Activated CD4-positive, alpha-beta T cell treated with anti-CD3 and anti-CD28 coated beads, Interleukin-2, amount 10 ng/mL, durations not matched to agents 7 days and 5 days (primary cell): ENCODE measurements around the gene DPP10. TPM values are rescaled to one million over a fixed set of nuclear protein-coding genes. Genes with fewer than 3 reads are reported as not detected.
"Not testable (repeated sequence)": the region's sequence is repeated elsewhere in the genome, so short reads cannot be mapped to it uniquely, and the experiment has no call there.

Experiments
- CTCF ChIA-PET: fragments of 350-600 bp; sonication (Branson Sonifier 250); formaldehyde crosslinking; loops from one replicate; lab custom pipeline; 2021; ENCODE audit warnings: antibody characterized with exemption; lab: Charles Lee
- POLR2A ChIA-PET: fragments of 350-600 bp; sonication (Branson Sonifier 250); formaldehyde crosslinking; loops from one replicate; lab custom pipeline; 2021; ENCODE audit warnings: antibody characterized with exemption; lab: Charles Lee
- DNase-seq: peaks from one replicate; pipeline ENCODE4 v3.0.0-alpha.2; 2020
- H3K27ac Mint-ChIP-seq: one replicate; pipeline ENCODE4 v1.8.0; 2021; ENCODE audit warnings: mild to moderate bottlenecking, moderate library complexity, mixed read lengths
- H3K27me3 Mint-ChIP-seq: one replicate; pipeline ENCODE4 v1.8.0; 2021; ENCODE audit warnings: mixed read lengths
- H3K36me3 Mint-ChIP-seq: one replicate; pipeline ENCODE4 v1.8.0; 2021; ENCODE audit warnings: low read depth, mixed read lengths
- H3K4me1 Mint-ChIP-seq: one replicate; pipeline ENCODE4 v1.8.0; 2021; ENCODE audit warnings: mixed read lengths
- H3K4me3 Mint-ChIP-seq: one replicate; pipeline ENCODE4 v1.8.0; 2021; ENCODE audit warnings: mild to moderate bottlenecking, moderate library complexity, mixed read lengths
- H3K9me3 Mint-ChIP-seq: one replicate; pipeline ENCODE4 v1.8.0; 2021; ENCODE audit warnings: mixed read lengths
- total RNA-seq, 2 experiments: library from RNA; stranded (reverse); gene quantifications; one replicate each; pipeline ENCODE4 v1.2.3, GENCODE V29; 2021

The DPP10 gene
- total RNA-seq, 2 experiments from 2014 or later, result not detected

DNA sequence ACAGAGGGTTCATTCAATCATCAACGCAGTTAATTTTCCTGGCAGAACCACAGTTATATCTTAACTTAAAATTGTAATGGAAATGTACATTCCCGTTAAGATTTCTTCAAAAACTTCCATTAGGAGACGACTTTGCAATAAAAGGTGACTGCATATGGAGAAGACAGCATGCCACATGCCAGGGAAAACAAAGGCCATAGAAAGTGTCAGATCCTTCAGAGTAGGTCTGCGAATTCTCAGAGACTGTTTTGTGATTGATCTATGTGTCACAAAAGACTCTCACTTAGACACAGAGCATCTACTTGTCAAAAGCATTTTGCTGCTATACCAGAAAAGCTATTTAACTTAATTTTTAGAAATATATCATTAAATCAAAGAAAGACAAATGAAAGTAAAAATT, 274.6 kb downstream of the DPP10 start:
- Mint-ChIP-seq H3K36me3 (no peaks in the 10 kb centered on the region), H3K4me3 (no peak overlapping the region), H3K27ac (no peak overlapping the region), H3K9me3 (no peaks in the 10 kb centered on the region), H3K27me3 (no peaks in the 10 kb centered on the region), H3K4me1 (no peaks in the 10 kb centered on the region)
- DNase-seq, result no peak
- POLR2A ChIA-PET, result no interaction called here
- CTCF ChIA-PET, result no interaction called here

DNA sequence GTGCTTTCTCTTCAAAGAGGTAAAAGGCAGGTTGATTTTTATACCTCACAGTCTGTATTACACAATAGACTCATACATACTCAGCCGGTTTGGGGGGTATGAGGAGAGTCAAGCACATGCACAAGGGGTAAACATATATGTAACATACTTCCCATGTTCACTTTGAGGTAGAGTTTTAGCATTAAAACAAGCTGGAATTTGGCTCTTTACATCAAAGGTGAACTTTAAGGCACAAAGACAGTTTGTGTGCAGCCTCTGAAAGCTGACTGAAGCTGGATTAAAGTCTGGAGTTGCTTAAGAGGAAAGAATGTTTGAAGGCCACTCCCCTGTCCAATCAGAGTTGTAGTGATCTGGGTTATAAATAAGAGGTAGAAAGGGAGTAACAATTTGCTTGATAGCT, 282.0 kb downstream of the DPP10 start:
- Mint-ChIP-seq H3K27me3 (no peaks in the 10 kb centered on the region), H3K9me3 (no peaks in the 10 kb centered on the region), H3K4me3 (no peak overlapping the region), H3K36me3 (no peaks in the 10 kb centered on the region), H3K27ac (no peak overlapping the region), H3K4me1 (no peaks in the 10 kb centered on the region)
- no peak for DNase-seq
- POLR2A ChIA-PET, result no interaction called here
- CTCF ChIA-PET, result no interaction called here

DNA sequence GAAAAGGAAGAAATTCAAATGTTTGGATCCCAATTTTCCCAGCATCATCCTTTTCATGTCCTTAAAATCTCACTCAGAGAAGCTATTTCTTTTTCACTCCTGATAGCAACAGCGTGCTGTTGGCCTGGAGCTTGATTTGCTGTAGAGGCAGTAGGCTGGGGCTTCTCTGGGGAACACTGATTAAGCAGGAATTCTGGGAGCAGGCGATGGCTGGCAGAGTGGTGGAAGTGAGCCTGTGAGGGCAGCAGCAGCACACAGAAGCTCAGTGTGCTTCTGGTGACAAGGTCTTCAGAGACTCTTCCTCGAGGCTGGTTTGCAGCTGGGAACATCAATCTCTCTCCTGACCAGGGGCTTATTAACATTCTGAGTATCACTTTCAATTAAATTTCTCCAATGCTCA, 284.6 kb downstream of the DPP10 start:
- no peaks in the 10 kb centered on the region for H3K36me3 Mint-ChIP-seq
- CTCF ChIA-PET, result no interaction called here
- POLR2A ChIA-PET, result interaction anchor here (0.6 kb wide), 1 partner anchor 26 kb away, joined by 3 read pairs; no protein-coding TSS in a partner anchor
- H3K27ac Mint-ChIP-seq, result no peak overlapping the region
- H3K4me1 Mint-ChIP-seq, result no peaks in the 10 kb centered on the region
- no peak overlapping the region for H3K4me3 Mint-ChIP-seq
- no peaks in the 10 kb centered on the region for H3K27me3 Mint-ChIP-seq
- no peak for DNase-seq
- H3K9me3 Mint-ChIP-seq, result no peaks in the 10 kb centered on the region

DNA sequence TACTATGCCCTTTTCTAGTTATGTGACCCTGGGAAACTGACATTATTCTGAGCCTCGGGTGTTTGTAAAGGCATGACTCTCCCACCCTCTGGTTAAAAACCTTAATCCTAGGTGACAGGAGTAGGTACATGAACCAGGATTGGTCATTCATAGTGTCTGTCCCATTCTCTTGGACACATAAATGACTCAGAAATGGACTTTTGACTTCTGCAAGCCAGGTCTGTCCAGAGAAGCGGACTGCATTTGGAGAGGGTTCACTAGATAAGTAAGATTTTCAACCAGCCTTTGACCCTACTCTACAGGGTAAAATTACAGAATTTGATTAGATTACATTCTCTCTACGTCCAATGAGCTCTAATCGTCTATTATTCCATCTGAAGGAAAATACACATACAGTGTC, 285.9 kb downstream of the DPP10 start:
- POLR2A ChIA-PET, result no interaction called here
- no peak overlapping the region for H3K27ac Mint-ChIP-seq

DNA sequence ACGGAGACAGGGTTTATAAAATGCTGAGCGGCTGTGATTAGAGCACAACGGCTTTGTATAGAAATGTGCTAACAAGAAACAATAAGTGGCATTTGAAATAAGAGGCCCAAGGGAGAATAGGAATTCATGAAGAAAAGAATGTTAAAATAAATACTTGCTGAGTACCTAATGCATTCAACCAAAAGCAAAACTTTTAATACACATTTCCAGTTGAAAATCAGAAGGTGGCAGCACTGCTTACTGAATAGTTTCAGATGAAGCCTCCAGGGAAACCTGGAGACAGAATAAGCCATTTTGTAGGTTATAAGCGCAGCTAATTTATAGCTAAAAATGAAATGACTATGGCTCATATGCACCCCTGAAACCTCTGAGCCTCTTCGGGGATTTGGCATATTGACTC, 286.6 kb downstream of the DPP10 start:
- Mint-ChIP-seq H3K27me3 (no peaks in the 10 kb centered on the region), H3K4me3 (no peak overlapping the region)
- CTCF ChIA-PET, result no interaction called here

More for the DNA sequence above, 285.9 kb downstream of the DPP10 start:
- H3K27me3 Mint-ChIP-seq, result no peaks in the 10 kb centered on the region
- CTCF ChIA-PET, result no interaction called here
- no peaks in the 10 kb centered on the region for H3K36me3 Mint-ChIP-seq
- no peaks in the 10 kb centered on the region for H3K9me3 Mint-ChIP-seq
- no peak for DNase-seq
- H3K4me1 Mint-ChIP-seq, result no peaks in the 10 kb centered on the region
- no peak overlapping the region for H3K4me3 Mint-ChIP-seq

DNA sequence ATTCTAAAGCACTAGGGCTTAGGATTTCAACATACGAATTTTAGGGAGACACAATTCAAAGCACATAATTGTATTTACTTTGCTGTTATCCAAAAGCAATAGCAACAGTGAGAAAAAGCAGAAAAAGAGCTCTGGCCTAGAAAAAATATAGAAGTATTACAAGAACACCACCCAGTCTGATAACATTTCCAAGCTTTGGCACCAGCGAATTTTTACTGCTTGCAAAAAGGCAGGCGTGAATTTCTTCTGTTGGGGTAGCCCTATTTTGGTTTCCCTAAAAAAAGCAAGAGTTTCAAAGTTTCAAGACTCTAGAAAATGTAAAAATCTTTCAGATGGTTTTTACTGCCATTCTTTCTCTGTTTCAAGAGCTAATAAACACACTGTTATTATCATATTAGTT, 292.7 kb downstream of the DPP10 start:
- CTCF ChIA-PET, result no interaction called here
- Mint-ChIP-seq H3K9me3 (no peaks in the 10 kb centered on the region), H3K27ac (no peak overlapping the region), H3K4me3 (no peak overlapping the region), H3K27me3 (no peaks in the 10 kb centered on the region), H3K36me3 (no peaks in the 10 kb centered on the region), H3K4me1 (no peaks in the 10 kb centered on the region)
- no peak for DNase-seq
- POLR2A ChIA-PET, result no interaction called here

More for the DNA sequence above, 286.6 kb downstream of the DPP10 start:
- Mint-ChIP-seq H3K27ac (no peak overlapping the region), H3K4me1 (no peaks in the 10 kb centered on the region), H3K9me3 (no peaks in the 10 kb centered on the region), H3K36me3 (no peaks in the 10 kb centered on the region)
- POLR2A ChIA-PET, result no interaction called here
- DNase-seq, result no peak

DNA sequence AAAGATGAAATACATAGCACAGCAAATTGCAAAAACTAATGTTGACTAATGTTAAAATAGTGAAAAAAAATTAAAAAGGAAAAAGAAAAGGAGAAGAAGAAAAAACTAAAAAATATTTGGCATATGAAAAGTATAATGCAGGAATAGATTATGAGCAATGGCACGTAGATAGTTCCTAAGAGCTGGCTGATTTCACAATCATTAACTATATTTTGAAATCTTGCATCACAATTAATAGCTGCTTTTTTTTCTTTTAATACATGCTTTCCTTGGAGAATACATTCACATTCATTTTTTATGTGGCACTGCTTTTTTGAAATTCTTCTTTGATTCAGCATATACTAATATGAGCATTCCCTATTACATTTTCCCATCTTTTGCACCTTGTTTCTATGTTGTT, 299.8 kb downstream of the DPP10 start:
- ChIA-PET CTCF (no interaction called here), POLR2A (no interaction called here)
- no peaks in the 10 kb centered on the region for H3K36me3 Mint-ChIP-seq
- no peak overlapping the region for H3K27ac Mint-ChIP-seq
- H3K9me3 Mint-ChIP-seq, result no peaks in the 10 kb centered on the region
- no peaks in the 10 kb centered on the region for H3K27me3 Mint-ChIP-seq
- DNase-seq, result no peak
- H3K4me1 Mint-ChIP-seq, result no peaks in the 10 kb centered on the region
- H3K4me3 Mint-ChIP-seq, result no peak overlapping the region

DNA sequence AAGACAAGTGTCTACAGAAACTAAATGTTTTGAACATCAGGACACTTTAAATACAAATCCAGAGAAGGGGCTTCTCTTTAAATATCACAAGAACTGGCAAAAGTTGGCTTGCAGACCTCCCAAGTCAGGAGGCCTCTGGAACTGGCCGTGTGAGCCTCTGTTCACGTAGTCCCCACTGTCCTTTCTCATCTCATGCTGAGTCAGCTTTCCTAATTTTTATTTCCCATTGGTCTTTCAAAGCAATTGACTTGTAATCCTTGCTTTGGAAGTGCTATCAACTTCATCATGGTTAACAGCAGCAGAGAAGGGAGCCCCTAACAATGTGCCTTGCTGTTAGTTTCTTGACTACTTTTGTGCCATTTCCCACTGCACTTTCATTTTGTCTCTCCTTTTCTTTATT, 303.3 kb downstream of the DPP10 start:
- CTCF ChIA-PET, result no interaction called here

DNA sequence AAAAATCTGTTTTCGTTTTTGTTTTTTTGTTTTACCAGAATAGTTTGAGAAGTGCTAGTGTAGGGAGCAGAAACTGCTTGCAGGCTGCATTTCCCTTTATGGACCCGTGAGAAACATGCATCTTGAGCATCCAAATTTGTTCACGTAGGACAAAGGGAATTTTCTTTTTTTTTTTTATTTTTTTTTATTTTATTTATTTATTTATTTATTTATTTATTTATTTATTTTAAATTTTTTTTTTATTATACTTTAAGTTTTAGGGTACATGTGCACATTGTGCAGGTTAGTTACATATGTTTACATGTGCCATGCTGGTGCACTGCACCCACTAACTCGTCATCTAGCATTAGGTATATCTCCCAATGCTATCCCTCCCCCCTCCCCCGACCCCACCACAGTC, 305.7 kb downstream of the DPP10 start:
- H3K4me1 Mint-ChIP-seq, DNase-seq, H3K27me3 Mint-ChIP-seq: not testable (repeated sequence)

More for the DNA sequence above, 303.3 kb downstream of the DPP10 start:
- Mint-ChIP-seq H3K9me3 (no peaks in the 10 kb centered on the region), H3K4me3 (no peak overlapping the region), H3K27me3 (no peaks in the 10 kb centered on the region), H3K4me1 (no peaks in the 10 kb centered on the region), H3K36me3 (no peaks in the 10 kb centered on the region), H3K27ac (no peak overlapping the region)
- no peak for DNase-seq
- POLR2A ChIA-PET, result no interaction called here

DNA sequence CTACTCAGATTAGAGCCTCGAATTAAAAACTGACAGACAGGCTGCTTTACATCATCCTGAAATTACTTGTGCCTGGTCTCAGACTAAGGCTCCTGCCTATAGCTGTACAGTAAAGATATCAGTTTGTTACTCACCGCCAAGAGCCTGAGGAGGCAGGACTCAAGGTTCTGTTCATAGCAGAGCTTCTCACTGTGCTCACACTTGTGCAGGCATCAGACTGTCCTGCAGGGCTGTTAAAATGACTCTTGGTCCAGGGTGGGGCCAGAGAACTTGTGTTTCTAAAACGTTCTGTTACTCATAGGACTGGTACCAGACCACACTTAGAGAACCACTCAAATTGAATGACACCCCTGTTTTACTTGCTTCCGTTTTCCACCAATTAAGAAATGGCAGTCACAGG, 310.0 kb downstream of the DPP10 start:
- Mint-ChIP-seq H3K27me3 (no peaks in the 10 kb centered on the region), H3K9me3 (no peaks in the 10 kb centered on the region), H3K27ac (no peak overlapping the region), H3K36me3 (no peaks in the 10 kb centered on the region), H3K4me1 (no peaks in the 10 kb centered on the region), H3K4me3 (no peak overlapping the region)
- POLR2A ChIA-PET, result no interaction called here
- DNase-seq, result no peak
- CTCF ChIA-PET, result interaction anchor here (1.1 kb wide), 1 partner anchor 10 kb away, joined by 3 read pairs; no protein-coding TSS in a partner anchor

More for the DNA sequence above, 305.7 kb downstream of the DPP10 start:
- H3K9me3 Mint-ChIP-seq, H3K36me3 Mint-ChIP-seq, CTCF ChIA-PET, H3K4me3 Mint-ChIP-seq, POLR2A ChIA-PET, H3K27ac Mint-ChIP-seq: not testable (repeated sequence)

DNA sequence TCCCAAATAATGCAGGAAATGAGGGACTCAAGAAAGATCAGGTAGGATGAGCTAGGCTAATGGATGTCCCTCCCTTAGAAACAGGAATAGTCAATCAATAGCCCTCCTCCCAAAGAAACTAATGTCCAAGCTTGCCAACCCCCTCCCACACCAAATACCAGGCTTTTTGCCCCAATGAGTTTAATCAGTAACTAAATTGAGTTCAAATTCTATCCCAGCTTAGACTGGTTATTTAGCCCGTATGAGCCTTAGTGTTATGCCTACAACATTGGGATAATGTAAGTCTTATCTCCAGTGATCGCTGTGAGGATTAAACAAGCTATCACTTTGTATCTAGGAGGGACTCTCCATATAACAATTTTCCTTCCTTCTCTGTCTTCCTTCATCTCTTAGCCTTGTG, 310.7 kb downstream of the DPP10 start:
- POLR2A ChIA-PET, result no interaction called here
- H3K36me3 Mint-ChIP-seq, result no peaks in the 10 kb centered on the region
- no peak overlapping the region for H3K27ac Mint-ChIP-seq
- no peaks in the 10 kb centered on the region for H3K27me3 Mint-ChIP-seq
- DNase-seq, result no peak
- CTCF ChIA-PET, result interaction anchor here (1.1 kb wide), 1 partner anchor 9 kb away, joined by 3 read pairs; no protein-coding TSS in a partner anchor
- H3K4me3 Mint-ChIP-seq, result no peak overlapping the region
- no peaks in the 10 kb centered on the region for H3K9me3 Mint-ChIP-seq
- H3K4me1 Mint-ChIP-seq, result no peaks in the 10 kb centered on the region

DNA sequence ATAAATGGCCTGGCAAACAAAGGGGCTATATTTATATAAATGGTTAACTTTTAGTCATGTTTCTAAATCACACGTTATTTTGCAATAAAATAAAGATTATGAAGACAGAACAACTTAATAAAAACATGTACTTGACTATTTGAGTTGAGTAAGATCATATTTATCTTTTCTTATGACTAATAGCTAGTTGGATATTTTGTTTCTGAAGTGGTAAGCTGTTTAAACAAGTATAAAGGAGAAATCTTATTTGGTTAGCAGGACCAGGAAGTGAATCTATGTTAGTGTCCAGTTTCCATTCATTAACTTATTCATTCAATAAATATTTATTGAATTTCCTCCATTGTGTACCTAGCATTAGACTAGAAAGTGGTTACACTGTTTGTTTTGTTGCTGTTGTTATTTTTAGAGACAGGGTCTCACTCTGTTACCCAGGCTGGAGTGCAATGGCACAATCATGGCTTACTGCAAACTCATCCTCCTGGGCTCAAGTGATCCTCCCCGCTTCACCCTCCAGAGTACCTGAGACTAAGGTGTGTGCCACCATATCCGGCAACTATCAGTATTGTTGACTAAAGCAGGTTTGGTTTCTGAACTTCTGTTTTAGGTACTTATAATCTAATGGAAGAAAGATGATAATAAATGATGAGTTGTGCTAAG, 312.6 kb downstream of the DPP10 start:
- DNase-seq, result no peak
- Mint-ChIP-seq H3K36me3 (no peaks in the 10 kb centered on the region), H3K4me3 (no peak overlapping the region), H3K27me3 (no peaks in the 10 kb centered on the region), H3K27ac (no peak overlapping the region), H3K4me1 (no peaks in the 10 kb centered on the region), H3K9me3 (no peaks in the 10 kb centered on the region)
- ChIA-PET CTCF (no interaction called here), POLR2A (no interaction called here)

DNA sequence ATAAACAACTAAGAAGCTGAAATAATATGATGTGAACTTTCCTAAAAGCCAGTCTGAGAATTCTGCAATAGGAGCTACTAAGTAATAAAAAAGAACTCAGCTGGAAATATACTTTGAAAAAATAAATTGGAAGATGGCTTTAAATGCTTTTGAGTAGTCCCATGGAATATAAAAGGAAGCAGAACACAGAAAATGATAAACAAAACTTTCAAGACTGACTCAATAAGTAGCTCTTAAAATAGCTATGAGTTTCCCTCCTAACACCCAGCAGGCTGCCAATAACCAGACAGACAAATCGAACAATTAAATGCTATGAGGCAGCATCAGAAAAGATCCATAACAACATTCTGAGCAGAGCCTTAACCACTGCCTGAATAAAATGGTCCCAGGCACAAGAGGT, 319.9 kb downstream of the DPP10 start:
- H3K27ac Mint-ChIP-seq, result no peak overlapping the region
- H3K27me3 Mint-ChIP-seq, result no peaks in the 10 kb centered on the region
- DNase-seq, result no peak
- no peaks in the 10 kb centered on the region for H3K9me3 Mint-ChIP-seq
- CTCF ChIA-PET, result interaction anchor here (1.1 kb wide), 1 partner anchor 10 kb away, joined by 3 read pairs; no protein-coding TSS in a partner anchor
- no peak overlapping the region for H3K4me3 Mint-ChIP-seq
- no peaks in the 10 kb centered on the region for H3K36me3 Mint-ChIP-seq
- no peaks in the 10 kb centered on the region for H3K4me1 Mint-ChIP-seq
- POLR2A ChIA-PET, result no interaction called here

DNA sequence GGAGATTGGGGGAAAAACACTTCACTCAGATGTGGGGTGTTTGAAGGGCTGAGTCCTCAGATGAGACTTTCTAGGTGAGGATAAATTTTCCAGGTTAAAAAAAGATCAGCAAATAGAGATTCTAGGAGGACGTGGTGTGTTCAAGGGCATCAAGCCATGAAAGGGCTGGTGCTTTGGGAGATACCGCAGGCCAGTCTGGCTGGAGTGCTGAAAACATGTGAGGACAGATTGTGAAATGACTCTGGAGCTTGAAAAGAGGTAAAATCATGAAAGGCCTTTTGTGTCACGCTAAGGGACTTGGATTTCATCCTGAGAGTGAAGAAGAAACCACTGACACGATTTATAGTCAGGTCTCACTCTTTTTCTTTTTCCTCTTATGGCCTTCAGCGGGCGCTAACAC, 320.5 kb downstream of the DPP10 start:
- no peak for DNase-seq
- ChIA-PET CTCF (no interaction called here), POLR2A (no interaction called here)
- H3K27ac Mint-ChIP-seq, result no peak overlapping the region
- no peaks in the 10 kb centered on the region for H3K9me3 Mint-ChIP-seq
- H3K27me3 Mint-ChIP-seq, result no peaks in the 10 kb centered on the region
- no peaks in the 10 kb centered on the region for H3K4me1 Mint-ChIP-seq
- no peaks in the 10 kb centered on the region for H3K36me3 Mint-ChIP-seq
- H3K4me3 Mint-ChIP-seq, result no peak overlapping the region
